Fibroblast of gingiva (primary cell): ENCODE data around the gene C16orf46.

Experiments
- DNase-seq: peaks from one replicate; pipeline ENCODE4 v3.0.0-alpha.2; 2011; ENCODE audit warnings: low read depth

The C16orf46 gene

DNA sequence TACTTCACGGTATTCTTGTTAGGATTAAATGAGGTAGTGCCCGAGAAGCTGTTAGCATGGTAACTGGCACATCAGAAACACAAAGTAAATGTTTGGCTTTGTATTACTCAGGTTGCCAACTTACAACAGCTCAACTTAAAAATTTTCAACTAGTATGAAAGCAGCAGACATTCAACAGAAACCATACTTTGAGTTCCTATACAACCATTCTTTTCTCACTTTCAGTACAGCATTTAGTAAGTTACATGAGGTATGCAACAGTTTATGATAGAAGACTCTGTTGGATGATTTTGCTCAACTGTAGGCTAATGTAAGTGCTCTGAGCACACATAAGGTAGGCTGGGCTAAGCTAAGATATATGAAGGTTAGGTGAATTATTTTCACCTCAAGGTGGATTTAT, 62.4 kb downstream of the C16orf46 start:
- no peak for DNase-seq

DNA sequence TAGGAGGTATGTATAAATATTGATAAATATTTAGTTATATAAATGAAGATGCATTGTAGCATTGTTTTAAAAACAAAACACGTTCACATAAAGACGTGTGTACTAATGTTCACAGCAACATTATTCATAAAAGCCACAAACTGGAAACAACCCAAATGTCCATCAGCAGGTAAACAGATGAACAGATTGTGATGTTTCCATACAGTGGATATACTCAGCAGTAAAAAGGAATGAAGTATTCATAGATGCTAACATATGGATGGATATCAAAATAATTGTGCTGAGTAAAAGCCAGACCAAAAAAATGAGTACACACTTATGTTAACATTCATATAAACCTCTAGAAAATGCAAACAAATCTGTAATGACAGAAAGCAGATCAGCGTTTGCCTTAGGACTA, 64.1 kb downstream of the C16orf46 start:
- no peak for DNase-seq
